ENCODE measurements around the gene PAXIP1.
A peak's percentile ranks its signal among the peaks of the same experiment; 100 is the strongest.

Gene PAXIP1

GRCh38 chr7:154927624-154928125 is 75.2 kb downstream of the PAXIP1 start (continued):
- no peak for TF ChIP-seq PRDM10 (tag by site-specific recombination; IDR thresholded peaks at IDR 0.05)
- peak; percentile 39; the same call in 1 of the 2 replicates for TF ChIP-seq ZNF501 (tag by site-specific recombination; IDR thresholded peaks at IDR 0.05)
- no peak for TF ChIP-seq ZBTB11 (tag by site-specific recombination; conservative IDR thresholded peaks at IDR 0.05; ENCODE audit: low read depth)
- TF ChIP-seq ZNF704 (tag by site-specific recombination; IDR thresholded peaks at IDR 0.05), result no peak
- TF ChIP-seq ZNF776 (tag by site-specific recombination; IDR thresholded peaks at IDR 0.05; ENCODE audit: borderline replicate concordance), result no peak
- no peak for TF ChIP-seq ZNF280D (tag by site-specific recombination; IDR thresholded peaks at IDR 0.05)
- TF ChIP-seq ZNF416 (tag by site-specific recombination; IDR thresholded peaks at IDR 0.05), result no peak
- TF ChIP-seq ZEB2 (tag by site-specific recombination; IDR thresholded peaks at IDR 0.05), result peak; percentile 51; the same call in 1 of the 2 replicates
- no peak for TF ChIP-seq REPIN1 (tag by site-specific recombination; IDR thresholded peaks at IDR 0.05; ENCODE audit: low read depth)
- TF ChIP-seq ZNF561 (tag by site-specific recombination; IDR thresholded peaks at IDR 0.05; ENCODE audit: borderline replicate concordance), result no peak
- TF ChIP-seq ZNF2 (tag by site-specific recombination; IDR thresholded peaks at IDR 0.05), result 0 out of 2 replicates have a peak, but pooled peaks have one; percentile 33
- no peak for TF ChIP-seq ZNF830 (tag by site-specific recombination; IDR thresholded peaks at IDR 0.05; ENCODE audit: low read depth)
- no peak for TF ChIP-seq ZNF777 (tag by site-specific recombination; IDR thresholded peaks at IDR 0.05; ENCODE audit: borderline replicate concordance)
- TF ChIP-seq WT1 (tag by site-specific recombination; IDR thresholded peaks at IDR 0.05), result no peak
- no peak for TF ChIP-seq ZNF202 (tag by site-specific recombination; IDR thresholded peaks at IDR 0.05; ENCODE audit: borderline replicate concordance)
- TF ChIP-seq ZNF266 (tag by site-specific recombination; IDR thresholded peaks at IDR 0.05; ENCODE audit: low read depth), result no peak
- no peak for TF ChIP-seq ZBTB10 (tag by site-specific recombination; IDR thresholded peaks at IDR 0.05)
- no peak for TF ChIP-seq ZNF548 (tag by site-specific recombination; IDR thresholded peaks at IDR 0.05)
- no peak for TF ChIP-seq ZNF560 (tag by site-specific recombination; IDR thresholded peaks at IDR 0.05; ENCODE audit: borderline replicate concordance)
- TF ChIP-seq ZBTB7A (tag by site-specific recombination; IDR thresholded peaks at IDR 0.05; ENCODE audit: low read depth), result no peak
- no peak for TF ChIP-seq ZNF626 (tag by site-specific recombination; IDR thresholded peaks at IDR 0.05)
- TF ChIP-seq ZNF398 (tag by site-specific recombination; IDR thresholded peaks at IDR 0.05), result no peak
- TF ChIP-seq ZNF571 (tag by site-specific recombination; IDR thresholded peaks at IDR 0.05), result no peak
